Kidney epithelial cell (primary cell): ENCODE results near the gene NT5DC1. TPM values are rescaled to one million over a fixed set of nuclear protein-coding genes. Genes with fewer than 3 reads are reported as not detected.

Source experiments
- DNase-seq: peaks from one replicate; pipeline ENCODE4 v3.0.0-alpha.2; 2010; ENCODE audit warnings: low read depth
- H3K27me3 ChIP-seq: 2 replicates; pipeline ENCODE4 v1.6.0; 2011; ENCODE audit warnings: low read length; ENCODE audit not compliant: control insufficient read depth, insufficient read depth
- H3K36me3 ChIP-seq: 2 replicates; pipeline ENCODE4 v1.5.1; 2011; ENCODE audit warnings: low read length; ENCODE audit not compliant: control insufficient read depth, insufficient read depth
- H3K4me3 ChIP-seq: 2 replicates; pipeline ENCODE4 v1.5.1; 2011; ENCODE audit warnings: low read depth, mild to moderate bottlenecking, control low read depth, low read length
- total RNA-seq: library from RNA; depleted of rRNA; stranded (reverse); fragments of >200 nt; gene quantifications from 2 replicates; pipeline ENCODE4 v1.2.3, GENCODE V29; 2015
- TF ChIP-seq, protein P1 (sequence below): IDR thresholded peaks from 2 replicates; pipeline ENCODE4 v1.5.1; 2011; ENCODE audit warnings: mild to moderate bottlenecking, moderate library complexity, low read length, control low read depth, inconsistent platforms; ENCODE audit not compliant: insufficient read depth, poor library complexity, severe bottlenecking

Gene NT5DC1
- total RNA-seq, 1 donor from 2014 or later, result 19.3 TPM

DNA sequence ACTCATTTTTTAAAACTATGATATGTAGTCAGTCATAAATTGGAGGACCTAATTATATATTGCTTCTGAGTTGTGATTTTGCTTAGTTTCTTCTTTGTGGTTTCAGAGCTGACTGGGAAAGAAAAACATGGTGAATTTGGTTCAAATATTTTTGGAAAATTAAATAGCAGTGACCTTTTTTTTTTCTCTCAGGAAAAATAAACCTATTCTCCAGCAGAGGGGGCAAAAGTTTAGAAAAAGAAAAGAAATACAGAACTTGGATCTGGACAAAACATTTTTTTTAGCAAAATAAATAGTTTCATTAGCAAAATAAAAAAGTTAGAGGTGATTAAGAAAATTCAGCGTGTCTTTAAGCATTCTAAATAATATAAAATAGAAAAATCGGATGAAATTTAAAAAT, 15.1 kb downstream of the NT5DC1 start:
- Histone ChIP-seq H3K27me3 (no peaks in the 10 kb centered on the region), H3K4me3 (no peak overlapping the region), H3K36me3 (peaks cover under 1% of the 10 kb centered on the region)
- DNase-seq, result no peak
- TF ChIP-seq, protein P1, sequence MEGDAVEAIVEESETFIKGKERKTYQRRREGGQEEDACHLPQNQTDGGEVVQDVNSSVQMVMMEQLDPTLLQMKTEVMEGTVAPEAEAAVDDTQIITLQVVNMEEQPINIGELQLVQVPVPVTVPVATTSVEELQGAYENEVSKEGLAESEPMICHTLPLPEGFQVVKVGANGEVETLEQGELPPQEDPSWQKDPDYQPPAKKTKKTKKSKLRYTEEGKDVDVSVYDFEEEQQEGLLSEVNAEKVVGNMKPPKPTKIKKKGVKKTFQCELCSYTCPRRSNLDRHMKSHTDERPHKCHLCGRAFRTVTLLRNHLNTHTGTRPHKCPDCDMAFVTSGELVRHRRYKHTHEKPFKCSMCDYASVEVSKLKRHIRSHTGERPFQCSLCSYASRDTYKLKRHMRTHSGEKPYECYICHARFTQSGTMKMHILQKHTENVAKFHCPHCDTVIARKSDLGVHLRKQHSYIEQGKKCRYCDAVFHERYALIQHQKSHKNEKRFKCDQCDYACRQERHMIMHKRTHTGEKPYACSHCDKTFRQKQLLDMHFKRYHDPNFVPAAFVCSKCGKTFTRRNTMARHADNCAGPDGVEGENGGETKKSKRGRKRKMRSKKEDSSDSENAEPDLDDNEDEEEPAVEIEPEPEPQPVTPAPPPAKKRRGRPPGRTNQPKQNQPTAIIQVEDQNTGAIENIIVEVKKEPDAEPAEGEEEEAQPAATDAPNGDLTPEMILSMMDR, result peak; percentile 34

DNA sequence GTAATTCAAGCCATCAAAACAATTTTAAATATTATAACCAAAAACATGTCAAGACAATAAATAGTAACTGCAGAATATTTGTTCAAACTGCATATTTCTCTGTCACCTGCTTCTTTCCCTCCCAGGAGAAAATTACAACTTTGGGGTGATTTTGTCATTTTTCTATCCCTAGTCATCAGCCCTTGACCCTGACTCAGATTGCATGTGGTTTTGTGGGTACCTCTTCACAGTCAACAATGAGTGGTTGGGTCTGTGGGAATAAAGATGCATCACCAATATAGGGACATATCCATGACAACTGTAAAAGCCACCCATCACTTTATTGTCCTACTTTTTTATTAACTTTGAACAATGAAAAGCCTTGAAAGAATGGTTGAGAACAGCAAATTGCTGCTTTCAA, 18.0 kb downstream of the NT5DC1 start:
- no peaks in the 10 kb centered on the region for H3K27me3 ChIP-seq
- TF ChIP-seq, protein P1, result no peak
- H3K4me3 ChIP-seq, result no peak overlapping the region
- no peak for DNase-seq
- no peaks in the 10 kb centered on the region for H3K36me3 ChIP-seq

DNA sequence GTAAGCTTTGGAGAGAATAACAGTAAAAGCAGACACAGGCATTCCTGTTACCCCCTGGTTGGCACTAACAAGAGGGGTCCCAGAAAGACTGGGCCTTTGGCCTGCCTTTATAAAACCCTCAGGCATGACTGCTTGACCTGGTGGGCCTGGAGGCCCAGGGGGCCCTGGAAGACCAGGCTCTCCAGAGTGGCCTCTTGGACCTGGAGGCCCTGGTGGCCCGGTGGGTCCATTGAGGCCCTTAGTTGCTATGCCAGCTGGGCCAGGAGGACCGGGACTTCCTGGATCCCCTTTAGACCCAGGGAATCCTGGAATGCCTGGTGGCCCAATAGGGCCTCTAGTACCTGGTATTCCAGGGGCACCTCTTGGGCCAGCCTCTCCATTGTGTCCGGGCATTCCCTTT, 19.8 kb downstream of the NT5DC1 start:
- Histone ChIP-seq H3K4me3 (no peak overlapping the region), H3K27me3 (no peaks in the 10 kb centered on the region), H3K36me3 (no peaks in the 10 kb centered on the region)
- TF ChIP-seq, protein P1, result no peak
- no peak for DNase-seq

DNA sequence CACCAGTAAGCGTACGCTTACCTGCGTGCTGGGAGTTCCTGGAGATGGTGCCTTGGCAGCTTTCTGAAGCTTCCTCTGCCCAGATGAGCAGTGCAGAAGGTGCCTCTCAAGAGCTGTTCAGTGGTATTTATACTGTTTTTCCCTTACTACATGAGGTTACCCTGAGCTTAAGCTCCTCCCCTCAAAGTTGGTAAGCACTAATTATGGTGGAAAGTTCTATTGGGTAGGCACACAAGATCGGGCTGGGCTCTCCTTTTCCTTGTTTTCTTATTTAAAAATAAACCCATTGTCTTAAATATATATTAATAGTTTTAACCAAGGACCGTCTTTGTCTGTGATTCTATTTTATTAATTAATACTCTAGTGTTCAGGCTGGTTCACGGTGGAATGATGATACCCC, 25.4 kb downstream of the NT5DC1 start, which contains the start of gene COL10A1:
Gene COL10A1, minus strand, starts transcription at position 101 of the 400 bp plus-strand sequence. CDS start 640 bp downstream, outside the sequence.
- TF ChIP-seq, protein P1, result no peak
- no peaks in the 10 kb centered on the region for H3K36me3 ChIP-seq
- DNase-seq, result no peak
- no peaks in the 10 kb centered on the region for H3K27me3 ChIP-seq
- H3K4me3 ChIP-seq, result no peak within 1 kb of the TSS

DNA sequence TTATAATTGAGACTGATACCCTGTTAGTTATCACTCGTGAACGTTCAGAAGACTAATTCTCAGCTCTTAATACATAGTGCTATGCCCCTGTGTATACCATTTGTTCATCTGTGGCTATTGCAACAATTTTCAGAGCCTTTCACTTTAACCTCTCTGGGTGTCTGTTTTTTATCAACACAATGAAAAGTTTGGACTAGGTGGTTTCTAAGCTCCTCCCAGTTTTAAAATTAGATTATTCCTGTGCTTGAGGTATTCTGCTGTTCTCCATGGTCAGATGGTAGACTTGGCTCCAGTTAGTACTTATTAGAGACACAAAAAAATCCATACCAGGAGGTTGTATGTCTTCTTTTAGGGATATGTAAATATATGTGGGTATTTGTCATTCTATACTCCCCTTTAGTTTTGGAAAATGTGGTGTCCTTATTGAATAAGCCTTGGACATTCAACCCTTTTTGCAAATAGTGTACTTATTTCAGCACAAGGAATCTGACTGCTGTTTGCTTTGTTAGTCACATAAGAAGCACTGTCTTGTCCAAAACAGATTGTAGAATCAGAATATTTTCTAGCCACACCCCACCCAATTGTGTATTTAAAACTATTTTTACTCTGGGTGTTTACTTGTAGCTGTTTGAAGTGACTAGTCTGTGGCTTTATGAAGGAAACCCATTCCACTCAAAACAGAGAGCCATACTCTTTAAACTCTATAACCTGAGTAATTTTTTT, 27.3 kb downstream of the NT5DC1 start:
- DNase-seq, result no peak
- no peak overlapping the region for H3K4me3 ChIP-seq
- TF ChIP-seq, protein P1, result no peak
- no peaks in the 10 kb centered on the region for H3K36me3 ChIP-seq
- H3K27me3 ChIP-seq, result no peaks in the 10 kb centered on the region

DNA sequence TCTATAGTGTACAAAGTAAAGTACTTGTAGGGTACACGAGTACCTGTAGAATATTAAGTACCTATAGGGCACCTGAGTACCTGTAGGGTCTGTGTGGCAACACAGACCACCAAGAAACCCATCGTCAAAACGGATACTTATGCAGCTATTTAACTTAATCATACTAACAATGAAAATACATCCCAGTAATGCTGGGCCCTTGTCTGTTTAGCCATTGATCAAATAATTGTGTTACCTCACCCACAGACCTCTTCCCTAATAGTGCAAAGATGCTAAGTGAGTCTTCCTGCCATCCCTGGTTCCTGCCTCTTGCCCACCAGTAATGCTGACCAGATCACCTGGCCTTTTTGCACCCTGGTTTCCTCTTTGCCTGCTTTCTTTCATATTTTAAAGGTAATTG, 32.8 kb downstream of the NT5DC1 start:
- no peaks in the 10 kb centered on the region for H3K27me3 ChIP-seq
- no peak for DNase-seq
- H3K36me3 ChIP-seq, result no peaks in the 10 kb centered on the region
- H3K4me3 ChIP-seq, result no peak overlapping the region
- TF ChIP-seq, protein P1, result no peak
